Lung microvascular endothelial cell (primary cell): ENCODE measurements around the gene AKAP13. TPM values are rescaled to one million over a fixed set of nuclear protein-coding genes. Genes with fewer than 3 reads are reported as not detected.
"Not testable (repeated sequence)": the region's sequence is repeated elsewhere in the genome, so short reads cannot be mapped to it uniquely, and the experiment has no call there.

ENCODE experiments used
- DNase-seq, 2 donors: peaks; one replicate each; pipeline versions ENCODE4 v3.0.0 to v3.0.0-alpha.2; 2010; ENCODE audit warnings: low read depth in 2 of 2
- total RNA-seq: library from RNA; depleted of rRNA; stranded (reverse); fragments of >200 nt; gene quantifications from 2 replicates; pipeline ENCODE4 v1.2.1, GENCODE V29; 2014

The AKAP13 gene
- total RNA-seq, 1 donor from 2014 or later, result 44.4 TPM

- no peak for DNase-seq
Measured at GRCh38 chr15:85563731-85564130, 183.3 kb downstream of the AKAP13 start.

GRCh38 chr15:85564686-85565085 is 184.3 kb downstream of the AKAP13 start:
- DNase-seq, result no peak

- DNase-seq, result no peak
Measured at GRCh38 chr15:85568261-85568808, 187.9 kb downstream of the AKAP13 start.

- DNase-seq, result no peak
Measured at GRCh38 chr15:85570336-85570735, 189.9 kb downstream of the AKAP13 start.

- DNase-seq, result no peak
Measured at GRCh38 chr15:85571780-85572179, 191.4 kb downstream of the AKAP13 start.

GRCh38 chr15:85576392-85576791 is 196.0 kb downstream of the AKAP13 start:
- no peak for DNase-seq

GRCh38 chr15:85578941-85579701 is 198.7 kb downstream of the AKAP13 start:
- peak in 1 of 2 donors; percentile 62 for DNase-seq

GRCh38 chr15:85579957-85580694 is 199.7 kb downstream of the AKAP13 start:
- DNase-seq, result peak in 1 of 2 donors; percentile 55

GRCh38 chr15:85580879-85581278 is 200.5 kb downstream of the AKAP13 start:
- DNase-seq, result peak in 1 of 2 donors; percentile 58

GRCh38 chr15:85581495-85581894 is 201.1 kb downstream of the AKAP13 start:
- peak in 1 of 2 donors; percentile 72 for DNase-seq

- DNase-seq, result peak; percentile 92 to 96
Measured at GRCh38 chr15:85582131-85583079, 202.0 kb downstream of the AKAP13 start.

GRCh38 chr15:85583442-85583841 is 203.0 kb downstream of the AKAP13 start:
- DNase-seq, result peak; percentile 29 to 35

GRCh38 chr15:85583923-85584390 is 203.6 kb downstream of the AKAP13 start:
- peak; percentile 50 to 88 for DNase-seq

- DNase-seq, result no peak
Measured at GRCh38 chr15:85584872-85585271, 204.5 kb downstream of the AKAP13 start.

GRCh38 chr15:85586196-85586595 is 205.8 kb downstream of the AKAP13 start:
- not testable (repeated sequence) for DNase-seq

GRCh38 chr15:85587707-85588411 is 207.5 kb downstream of the AKAP13 start:
- DNase-seq, result peak in 1 of 2 donors; percentile 73

- no peak for DNase-seq
Measured at GRCh38 chr15:85588677-85589076, 208.3 kb downstream of the AKAP13 start.

GRCh38 chr15:85589851-85590250 is 209.4 kb downstream of the AKAP13 start:
- DNase-seq, result no peak

GRCh38 chr15:85591622-85592021 is 211.2 kb downstream of the AKAP13 start:
- DNase-seq, result no peak

GRCh38 chr15:85592148-85592547 is 211.7 kb downstream of the AKAP13 start:
- peak; percentile 93 to 94 for DNase-seq
